Loucy (cell line): Measurements from ENCODE around the gene BMPER.
A peak's percentile ranks its signal among the peaks of the same experiment; 100 is the strongest.

Experiments
- H2AFZ ChIP-seq: fragments of 200-600 bp; sonication (generic); 2 replicates; pipeline ENCODE4 v1.6.0; 2016; ENCODE audit warnings: antibody characterized with exemption, mild to moderate bottlenecking, low read length, moderate library complexity
- H3F3A ChIP-seq: fragments of 200-600 bp; 2 replicates; pipeline ENCODE4 v1.6.0; 2016; ENCODE audit warnings: antibody characterized with exemption, low read depth, mild to moderate bottlenecking
- H3K27me3 ChIP-seq: fragments of 200-600 bp; sonication (generic); 2 replicates; pipeline ENCODE4 v1.6.1; 2014; ENCODE audit warnings: low read length, mild to moderate bottlenecking; ENCODE audit not compliant: insufficient read depth, poor library complexity, severe bottlenecking
- H3K36me3 ChIP-seq: fragments of 200-600 bp; sonication (generic); 2 replicates; pipeline ENCODE4 v1.6.1; 2016; ENCODE audit warnings: low read length; ENCODE audit not compliant: insufficient read depth
- H3K4me1 ChIP-seq: fragments of 200-600 bp; sonication (generic); 2 replicates; pipeline ENCODE4 v1.5.1; 2014; ENCODE audit warnings: low read length, mild to moderate bottlenecking; ENCODE audit not compliant: insufficient read depth, poor library complexity, severe bottlenecking
- H3K4me2 ChIP-seq: fragments of 200-600 bp; sonication (generic); 2 replicates; pipeline ENCODE4 v1.6.0; 2014; ENCODE audit warnings: antibody characterized with exemption, low read length, low read depth, mild to moderate bottlenecking; ENCODE audit not compliant: poor library complexity, severe bottlenecking
- H3K4me3 ChIP-seq: fragments of 200-600 bp; sonication (generic); 2 replicates; pipeline ENCODE4 v1.5.1; 2014; ENCODE audit warnings: low read length, mild to moderate bottlenecking, mixed read lengths; ENCODE audit not compliant: poor library complexity, severe bottlenecking
- H3K79me2 ChIP-seq: fragments of 200-600 bp; sonication (generic); 2 replicates; pipeline ENCODE4 v1.6.1; 2014; ENCODE audit warnings: low read length; ENCODE audit not compliant: insufficient read depth
- H3K9ac ChIP-seq: fragments of 200-600 bp; sonication (generic); 2 replicates; pipeline ENCODE4 v1.6.0; 2014; ENCODE audit warnings: mild to moderate bottlenecking, low read depth, low read length, moderate library complexity; ENCODE audit not compliant: poor library complexity, severe bottlenecking
- H3K9me2 ChIP-seq: fragments of 200-600 bp; sonication (generic); replicated peaks from 2 replicates; pipeline ENCODE4 v1.6.1; 2016; ENCODE audit warnings: low read depth, low read length, mixed read lengths
- H3K9me3 ChIP-seq: fragments of 200-600 bp; sonication (generic); 2 replicates; pipeline ENCODE4 v1.6.1; 2014; ENCODE audit warnings: mild to moderate bottlenecking, antibody characterized with exemption, low read length, low read depth; ENCODE audit not compliant: insufficient read depth
- H4K20me1 ChIP-seq: fragments of 200-600 bp; sonication (generic); 2 replicates; pipeline ENCODE4 v1.6.0; 2014; ENCODE audit warnings: antibody characterized with exemption, low read length, mild to moderate bottlenecking; ENCODE audit not compliant: insufficient read depth, poor library complexity, severe bottlenecking
- EZH2phosphoT487 ChIP-seq: fragments of 200-600 bp; IDR thresholded peaks from 2 replicates; pipeline ENCODE4 v1.6.1; 2018; ENCODE audit warnings: antibody characterized with exemption, mild to moderate bottlenecking, moderate library complexity, borderline replicate concordance
- TF ChIP-seq, protein P1 (sequence below): fragments of 200-600 bp; sonication (generic); conservative IDR thresholded peaks from 2 replicates; pipeline ENCODE4 v1.5.1; 2014; ENCODE audit warnings: mild to moderate bottlenecking, antibody characterized with exemption, low read length

Gene BMPER

DNA sequence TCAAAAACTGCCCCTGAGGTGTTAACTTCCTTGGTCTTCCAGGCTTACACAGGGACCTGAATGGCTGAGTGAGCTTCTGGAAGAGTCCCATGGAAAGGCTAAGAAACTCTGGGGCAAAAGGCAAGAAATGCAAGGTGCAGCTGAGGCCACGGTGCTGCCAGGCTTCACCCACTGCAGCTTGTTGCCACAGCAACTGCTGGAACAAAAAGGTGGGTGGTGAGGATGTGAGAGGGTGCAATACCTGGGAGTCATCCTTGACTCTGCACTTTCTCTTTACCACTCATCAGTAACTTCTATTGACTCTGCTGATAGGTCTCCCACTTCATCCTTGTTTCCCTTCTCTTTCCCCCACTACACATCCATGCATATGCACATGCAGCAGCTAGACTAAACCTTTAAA lies 258.6 kb downstream of the BMPER start:
- H3K9ac ChIP-seq, result no peak overlapping the region
- H3K4me2 ChIP-seq, result no peak overlapping the region
- no peaks in the 10 kb centered on the region for H3K27me3 ChIP-seq
- H3K9me2 ChIP-seq, result no peaks in the 10 kb centered on the region
- H3F3A ChIP-seq, result no peaks in the 10 kb centered on the region
- H3K4me1 ChIP-seq, result no peaks in the 10 kb centered on the region
- H4K20me1 ChIP-seq, result no peaks in the 10 kb centered on the region
- TF ChIP-seq, protein P1, sequence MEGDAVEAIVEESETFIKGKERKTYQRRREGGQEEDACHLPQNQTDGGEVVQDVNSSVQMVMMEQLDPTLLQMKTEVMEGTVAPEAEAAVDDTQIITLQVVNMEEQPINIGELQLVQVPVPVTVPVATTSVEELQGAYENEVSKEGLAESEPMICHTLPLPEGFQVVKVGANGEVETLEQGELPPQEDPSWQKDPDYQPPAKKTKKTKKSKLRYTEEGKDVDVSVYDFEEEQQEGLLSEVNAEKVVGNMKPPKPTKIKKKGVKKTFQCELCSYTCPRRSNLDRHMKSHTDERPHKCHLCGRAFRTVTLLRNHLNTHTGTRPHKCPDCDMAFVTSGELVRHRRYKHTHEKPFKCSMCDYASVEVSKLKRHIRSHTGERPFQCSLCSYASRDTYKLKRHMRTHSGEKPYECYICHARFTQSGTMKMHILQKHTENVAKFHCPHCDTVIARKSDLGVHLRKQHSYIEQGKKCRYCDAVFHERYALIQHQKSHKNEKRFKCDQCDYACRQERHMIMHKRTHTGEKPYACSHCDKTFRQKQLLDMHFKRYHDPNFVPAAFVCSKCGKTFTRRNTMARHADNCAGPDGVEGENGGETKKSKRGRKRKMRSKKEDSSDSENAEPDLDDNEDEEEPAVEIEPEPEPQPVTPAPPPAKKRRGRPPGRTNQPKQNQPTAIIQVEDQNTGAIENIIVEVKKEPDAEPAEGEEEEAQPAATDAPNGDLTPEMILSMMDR, result no peak
- no peak for TF ChIP-seq EZH2phosphoT487
- H3K79me2 ChIP-seq, result no peaks in the 10 kb centered on the region
- H3K36me3 ChIP-seq, result no peaks in the 10 kb centered on the region
- H3K9me3 ChIP-seq, result no peaks in the 10 kb centered on the region
- no peak overlapping the region for H3K4me3 ChIP-seq
- no peak overlapping the region for H2AFZ ChIP-seq

GRCh38 chr7:34165466-34165865 lies 260.1 kb downstream of the BMPER start:
- Histone ChIP-seq H3K79me2 (no peaks in the 10 kb centered on the region), H3K4me1 (no peaks in the 10 kb centered on the region), H3F3A (no peaks in the 10 kb centered on the region), H3K4me2 (no peak overlapping the region), H3K27me3 (no peaks in the 10 kb centered on the region), H3K9ac (no peak overlapping the region), H3K4me3 (no peak overlapping the region), H3K9me2 (no peaks in the 10 kb centered on the region), H3K36me3 (no peaks in the 10 kb centered on the region), H4K20me1 (no peaks in the 10 kb centered on the region), H2AFZ (no peak overlapping the region), H3K9me3 (no peaks in the 10 kb centered on the region)
- no peak for TF ChIP-seq EZH2phosphoT487
- TF ChIP-seq, protein P1, result no peak

DNA sequence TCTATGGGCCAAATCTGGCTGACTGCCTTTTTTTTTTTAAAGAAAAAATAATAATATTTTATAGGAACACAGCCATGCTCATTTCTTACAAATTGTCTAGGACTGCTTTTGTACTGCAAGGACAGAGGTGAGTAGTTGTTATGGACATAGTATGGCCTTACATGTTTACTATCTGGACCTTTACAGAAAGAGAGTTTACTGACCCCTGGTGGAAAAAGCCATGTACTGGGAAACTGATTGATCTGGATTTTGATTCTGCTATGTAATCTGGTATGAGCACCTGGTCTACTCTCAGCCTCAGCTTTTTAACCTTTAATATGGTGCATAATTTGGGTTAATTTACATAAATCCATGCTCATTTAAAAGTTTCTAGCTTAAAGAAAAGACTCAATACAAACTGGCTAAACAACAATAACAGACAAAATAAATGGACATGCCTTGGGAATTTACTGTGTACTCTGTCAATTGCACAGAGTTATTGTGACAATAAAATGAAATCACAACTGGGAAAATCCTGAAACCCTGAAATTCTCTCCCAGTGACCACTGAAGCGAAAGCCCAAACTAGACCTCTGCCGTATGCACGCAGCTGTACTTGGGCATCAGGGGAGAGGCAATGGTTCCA lies 260.7 kb downstream of the BMPER start:
- H3K9me2 ChIP-seq, result no peaks in the 10 kb centered on the region
- no peak for TF ChIP-seq EZH2phosphoT487
- TF ChIP-seq, protein P1, result peak; percentile 48
- no peaks in the 10 kb centered on the region for H3K4me1 ChIP-seq
- no peak overlapping the region for H3K9ac ChIP-seq
- H3K4me3 ChIP-seq, result no peak overlapping the region
- H3K4me2 ChIP-seq, result no peak overlapping the region
- H4K20me1 ChIP-seq, result no peaks in the 10 kb centered on the region
- H3K27me3 ChIP-seq, result no peaks in the 10 kb centered on the region
- no peaks in the 10 kb centered on the region for H3K9me3 ChIP-seq
- no peak overlapping the region for H2AFZ ChIP-seq
- H3K79me2 ChIP-seq, result no peaks in the 10 kb centered on the region
- no peaks in the 10 kb centered on the region for H3K36me3 ChIP-seq
- H3F3A ChIP-seq, result no peaks in the 10 kb centered on the region
